ENCODE measurements around the gene KCNK2. TPM values are rescaled to one million over a fixed set of nuclear protein-coding genes. Genes with fewer than 3 reads are reported as not detected.

Gene KCNK2
- total and polyA plus RNA-seq, 10 of the 15 experiments (the other 5 are each of a cell fraction or from before 2014, with no cell fraction given): 0.04 to 0.13 (median 0.08) TPM; not detected in 4

- 24% methylated on average over 2 of the region's 2 CpGs for WGBS (ENCODE audit: insufficient coverage, insufficient replicate concordance, low lambda C conversion rate, missing lambda C conversion rate)
- DNase-seq (ENCODE audit: low read depth, low spot score) (no peak), ATAC-seq (no peak), FAIRE-seq (no peak)
- no TSS peak for BruUV-seq (replicated peaks)
- ChIA-PET RAD21 (ENCODE audit: unreplicated experiment) (no interaction called here), SMC1A (ENCODE audit: uncharacterized antibody, unreplicated experiment) (no interaction called here), POLR2A (no interaction called here), CTCF (no interaction called here)
- Histone ChIP-seq H3K9ac (ENCODE audit: control insufficient read depth, insufficient read depth, low read length) (no peak overlapping the region), H4K20me1 (ENCODE audit: control insufficient read depth, insufficient read depth) (no peaks in the 10 kb centered on the region), H3K27me3 (replicated peaks in 1 of 2; ENCODE audit: control insufficient read depth in 2 of 2, insufficient read depth in 2 of 2, low read length in 1 of 2) (no peaks in the 10 kb centered on the region), H3K79me2 (ENCODE audit: control insufficient read depth, insufficient read depth, low read length) (no peaks in the 10 kb centered on the region), H2AFZ (ENCODE audit: control insufficient read depth, low read depth, low read length) (no peak overlapping the region), H3K36me3 (ENCODE audit: control insufficient read depth in 2 of 2, insufficient read depth in 2 of 2, low read length in 1 of 2) (no peaks in the 10 kb centered on the region), H3K9me3 (replicated peaks; ENCODE audit: control insufficient read depth, insufficient read depth, low read length) (no peaks in the 10 kb centered on the region), H3K4me3 (no peak overlapping the region), H3K4me2 (ENCODE audit: control insufficient read depth, insufficient read depth) (no peak overlapping the region), H3K27ac (ENCODE audit: control insufficient read depth, insufficient read depth) (no peak overlapping the region), H3K4me1 (ENCODE audit: control insufficient read depth, insufficient read depth, low read length) (no peaks in the 10 kb centered on the region)
- in situ Hi-C loops (cut with MboI): no loop called here
- intact Hi-C loops (cut with micrococcal nuclease; ENCODE audit: unreplicated experiment): no loop called here
- TF ChIP-seq MYB (IDR thresholded peaks at IDR 0.05; ENCODE audit: borderline replicate concordance, low read depth, low read length) (no peak), RBBP5 (conservative IDR thresholded peaks at IDR 0.05) (no peak), ETV6 (conservative IDR thresholded peaks at IDR 0.05 in 1 of 2, IDR thresholded peaks at IDR 0.05 in 1 of 2; ENCODE audit: borderline replicate concordance in 1 of 2, low read depth in 1 of 2) (no peak), BCL11A (IDR thresholded peaks at IDR 0.05; ENCODE audit: low read depth, low read length) (no peak), ZNF207 (IDR thresholded peaks at IDR 0.05; ENCODE audit: borderline replicate concordance) (no peak), STAT1 (conservative IDR thresholded peaks at IDR 0.05) (no peak), ELK1 (IDR thresholded peaks at IDR 0.05; ENCODE audit: low read depth, low read length) (no peak), WRNIP1 (IDR thresholded peaks at IDR 0.05; ENCODE audit: borderline replicate concordance, low read depth, low read length) (no peak), ZBTB33 (IDR thresholded peaks at IDR 0.05) (no peak), PAX8 (IDR thresholded peaks at IDR 0.05) (no peak), ATF7 (IDR thresholded peaks at IDR 0.05; ENCODE audit: low read depth) (no peak), GABPA (IDR thresholded peaks at IDR 0.05; ENCODE audit: low read depth) (no peak), ZBTB40 (IDR thresholded peaks at IDR 0.05; ENCODE audit: borderline replicate concordance) (no peak), JUNB (IDR thresholded peaks at IDR 0.05) (no peak), MXI1 (IDR thresholded peaks at IDR 0.05; ENCODE audit: low read depth, low read length) (no peak), BMI1 (IDR thresholded peaks at IDR 0.05; ENCODE audit: borderline replicate concordance) (no peak), RAD21 (IDR thresholded peaks at IDR 0.05; ENCODE audit: insufficient read depth, low read depth, low read length) (no peak), BCL3 (IDR thresholded peaks at IDR 0.05; ENCODE audit: borderline replicate concordance, insufficient read depth, low read depth, low read length, poor library complexity, severe bottlenecking) (no peak)
Observed at GRCh38 chr1:215226757-215227156, 144.2 kb downstream of the KCNK2 start.

Measured in GM12878 (cell line).